Measurements from ENCODE around the gene ARHGAP4. TPM values are rescaled to one million over a fixed set of nuclear protein-coding genes. Genes with fewer than 3 reads are reported as not detected.
A peak's percentile ranks its signal among the peaks of the same experiment; 100 is the strongest.

Gene ARHGAP4
- total and polyA plus RNA-seq, 4 donors = 34.2 to 114 (median 80.4) TPM

DNA sequence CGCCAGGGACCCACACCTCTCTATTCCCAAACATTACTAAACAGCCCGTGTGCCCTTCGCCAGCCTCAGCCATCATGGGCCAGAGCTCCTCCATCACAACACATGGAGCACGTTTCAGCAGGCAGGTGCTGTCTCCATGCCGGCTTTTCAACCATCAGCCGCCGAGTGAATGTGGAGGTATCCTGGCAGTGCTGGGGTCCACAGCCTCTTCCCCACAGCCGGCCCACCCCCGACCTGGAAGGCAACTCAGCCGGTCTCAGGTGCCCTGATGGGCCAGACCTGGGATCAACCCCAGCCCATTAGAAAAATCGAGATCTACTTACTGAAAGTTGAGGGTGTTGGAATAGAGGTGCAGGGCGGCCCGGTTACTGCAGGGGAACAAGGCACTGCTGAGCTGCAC lies 5.7 kb upstream of the ARHGAP4 start:
- Histone ChIP-seq H3K27me3 (ENCODE audit: control insufficient read depth in 3 of 3, insufficient read depth in 3 of 3, low read length in 2 of 3) (no peaks in the 10 kb centered on the region), H3K9ac (ENCODE audit: insufficient read depth in 1 of 2, low read length in 2 of 2) (no peak overlapping the region), H3K9me3 (ENCODE audit: control insufficient read depth in 4 of 4, insufficient read depth in 3 of 4, low read length in 3 of 4) (peaks cover 0 to 3% (median 0%) of the 10 kb centered on the region in 4 donors), H3K4me1 (ENCODE audit: control insufficient read depth in 5 of 5, insufficient read depth in 5 of 5, low read length in 5 of 5) (peaks cover 0 to 18% (median 0%) of the 10 kb centered on the region in 5 donors), H3K4me3 (no peak overlapping the region), H3K27ac (ENCODE audit: low read depth in 1 of 2, low read length in 1 of 2) (peak overlapping the region in 1 of 2 donors; percentile 8), H3K36me3 (ENCODE audit: control insufficient read depth in 4 of 4, insufficient read depth in 4 of 4, low read length in 4 of 4) (peaks cover 0 to 11% (median 4%) of the 10 kb centered on the region in 4 donors)
- ATAC-seq (ENCODE audit: insufficient read depth, low FRiP score) (no peak), DNase-seq (no peak)
- 93 to 98% methylated on average over 10 to 13 of the region's 13 CpGs for WGBS, 2 donors
- TF ChIP-seq, protein P1, sequence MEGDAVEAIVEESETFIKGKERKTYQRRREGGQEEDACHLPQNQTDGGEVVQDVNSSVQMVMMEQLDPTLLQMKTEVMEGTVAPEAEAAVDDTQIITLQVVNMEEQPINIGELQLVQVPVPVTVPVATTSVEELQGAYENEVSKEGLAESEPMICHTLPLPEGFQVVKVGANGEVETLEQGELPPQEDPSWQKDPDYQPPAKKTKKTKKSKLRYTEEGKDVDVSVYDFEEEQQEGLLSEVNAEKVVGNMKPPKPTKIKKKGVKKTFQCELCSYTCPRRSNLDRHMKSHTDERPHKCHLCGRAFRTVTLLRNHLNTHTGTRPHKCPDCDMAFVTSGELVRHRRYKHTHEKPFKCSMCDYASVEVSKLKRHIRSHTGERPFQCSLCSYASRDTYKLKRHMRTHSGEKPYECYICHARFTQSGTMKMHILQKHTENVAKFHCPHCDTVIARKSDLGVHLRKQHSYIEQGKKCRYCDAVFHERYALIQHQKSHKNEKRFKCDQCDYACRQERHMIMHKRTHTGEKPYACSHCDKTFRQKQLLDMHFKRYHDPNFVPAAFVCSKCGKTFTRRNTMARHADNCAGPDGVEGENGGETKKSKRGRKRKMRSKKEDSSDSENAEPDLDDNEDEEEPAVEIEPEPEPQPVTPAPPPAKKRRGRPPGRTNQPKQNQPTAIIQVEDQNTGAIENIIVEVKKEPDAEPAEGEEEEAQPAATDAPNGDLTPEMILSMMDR (IDR thresholded peaks at IDR 0.05; ENCODE audit: control extremely low read depth, extremely low read depth) = no peak

DNA sequence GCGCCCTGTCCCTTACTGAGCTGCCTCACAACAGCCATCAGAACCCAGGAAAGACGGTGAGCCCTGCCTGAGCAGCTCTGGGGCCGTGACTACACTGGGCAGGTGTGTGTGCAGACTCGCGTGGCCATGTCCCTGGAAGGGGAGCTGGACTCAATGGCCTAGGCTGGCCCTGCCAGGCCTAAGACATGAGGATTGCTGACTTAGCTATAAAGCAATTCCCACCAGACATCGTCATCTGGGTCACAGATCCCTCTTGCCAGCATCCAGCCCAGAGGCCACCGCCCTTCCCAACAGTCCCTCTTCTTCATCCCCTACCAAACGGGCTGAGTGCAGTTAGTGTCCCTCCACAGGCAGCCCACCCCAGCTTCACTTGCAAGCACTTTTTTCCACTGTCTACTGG lies 5.1 kb upstream of the ARHGAP4 start:
- ATAC-seq (ENCODE audit: insufficient read depth, low FRiP score) = no peak
- Histone ChIP-seq H3K9ac (ENCODE audit: insufficient read depth in 1 of 2, low read length in 2 of 2) (no peak overlapping the region), H3K4me3 (no peak overlapping the region), H3K27me3 (ENCODE audit: control insufficient read depth in 3 of 3, insufficient read depth in 3 of 3, low read length in 2 of 3) (no peaks in the 10 kb centered on the region), H3K27ac (ENCODE audit: low read depth in 1 of 2, low read length in 1 of 2) (no peak overlapping the region), H3K36me3 (ENCODE audit: control insufficient read depth in 4 of 4, insufficient read depth in 4 of 4, low read length in 4 of 4) (peaks cover 0 to 11% (median 4%) of the 10 kb centered on the region in 4 donors), H3K4me1 (ENCODE audit: control insufficient read depth in 5 of 5, insufficient read depth in 5 of 5, low read length in 5 of 5) (peaks cover 0 to 24% (median 0%) of the 10 kb centered on the region in 5 donors), H3K9me3 (ENCODE audit: control insufficient read depth in 4 of 4, insufficient read depth in 3 of 4, low read length in 3 of 4) (peaks cover 0 to 3% (median 0%) of the 10 kb centered on the region in 4 donors)
- DNase-seq = no peak
- WGBS, 2 donors = 91 to 96% methylated on average over 3 to 8 of the region's 8 CpGs
- TF ChIP-seq, protein P1 (IDR thresholded peaks at IDR 0.05; ENCODE audit: control extremely low read depth, extremely low read depth) = no peak

DNA sequence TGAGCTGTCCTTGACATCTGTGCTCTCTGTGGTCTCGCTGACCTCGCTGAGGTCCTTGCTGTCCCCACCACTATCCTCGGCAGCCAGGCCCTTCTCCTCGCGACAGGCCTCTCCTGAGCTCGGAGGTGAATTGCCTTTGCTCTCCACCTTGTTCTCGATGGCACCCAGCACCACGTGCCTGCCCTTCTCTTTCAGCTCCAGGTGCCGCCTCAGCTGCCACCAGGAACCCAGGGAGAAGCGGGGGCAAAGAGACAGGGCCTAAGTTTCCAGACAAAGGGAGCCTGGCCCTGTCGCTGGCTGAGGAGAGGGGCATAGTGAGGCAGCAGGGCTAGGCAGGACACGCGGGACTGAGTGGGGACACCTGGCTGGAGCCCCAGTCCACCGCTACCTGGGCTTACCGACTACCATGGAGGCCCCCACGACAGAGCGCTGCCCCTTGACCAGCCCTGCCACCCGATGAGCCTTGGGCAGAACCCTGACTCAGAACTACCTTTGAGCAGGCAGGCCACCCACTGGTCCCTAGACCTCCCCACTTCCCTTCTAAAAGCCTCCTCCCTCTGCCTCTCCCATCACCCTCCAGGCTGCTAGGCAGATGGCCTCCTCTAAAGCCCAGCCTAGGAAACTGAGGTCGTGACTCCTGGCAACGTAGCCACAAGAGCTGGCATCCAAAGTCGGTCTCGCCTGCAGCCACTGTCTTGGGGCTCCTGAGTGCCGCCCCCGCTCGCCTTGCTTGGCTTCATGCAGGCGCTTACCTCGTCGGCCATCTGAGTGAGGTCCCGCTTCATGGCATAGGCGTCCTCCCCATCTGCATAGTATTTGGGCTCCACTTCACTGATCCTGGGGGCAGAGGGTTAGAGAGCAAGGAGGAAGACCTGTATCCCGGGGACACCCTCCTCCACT lies 4.2 kb upstream of the ARHGAP4 start:
- Histone ChIP-seq H3K9me3 (ENCODE audit: control insufficient read depth in 4 of 4, insufficient read depth in 3 of 4, low read length in 3 of 4) (peaks cover 0 to 3% (median 0%) of the 10 kb centered on the region in 4 donors), H3K27ac (ENCODE audit: low read depth in 1 of 2, low read length in 1 of 2) (no peak overlapping the region), H3K36me3 (ENCODE audit: control insufficient read depth in 4 of 4, insufficient read depth in 4 of 4, low read length in 4 of 4) (peaks cover 0 to 11% (median 4%) of the 10 kb centered on the region in 4 donors), H3K9ac (ENCODE audit: insufficient read depth in 1 of 2, low read length in 2 of 2) (no peak overlapping the region), H3K27me3 (ENCODE audit: control insufficient read depth in 3 of 3, insufficient read depth in 3 of 3, low read length in 2 of 3) (no peaks in the 10 kb centered on the region), H3K4me1 (ENCODE audit: control insufficient read depth in 5 of 5, insufficient read depth in 5 of 5, low read length in 5 of 5) (peaks cover 0 to 27% (median 0%) of the 10 kb centered on the region in 5 donors), H3K4me3 (no peak overlapping the region)
- 89 to 93% methylated on average over 22 to 31 of the region's 31 CpGs for WGBS, 2 donors
- TF ChIP-seq, protein P1 (IDR thresholded peaks at IDR 0.05; ENCODE audit: control extremely low read depth, extremely low read depth) = no peak
- no peak for ATAC-seq (ENCODE audit: insufficient read depth, low FRiP score)
- DNase-seq = no peak

Measured in lung (tissue), 12 donors.